Karpas-422 (cell line): ENCODE results near the gene CYSTM1. TPM values are rescaled to one million over a fixed set of nuclear protein-coding genes. Genes with fewer than 3 reads are reported as not detected.
"Not testable (repeated sequence)": the region's sequence is repeated elsewhere in the genome, so short reads cannot be mapped to it uniquely, and the experiment has no call there.

Experiments
- DNase-seq: peaks from one replicate; pipeline ENCODE4 v3.0.0-alpha.2; 2015
- H2AFZ ChIP-seq: fragments of 200-600 bp; sonication (generic); 2 replicates; pipeline ENCODE4 v1.6.1; 2014; ENCODE audit warnings: antibody characterized with exemption, low read length, mixed read lengths
- H3K27ac ChIP-seq: fragments of 200-600 bp; sonication (generic); 2 replicates; pipeline ENCODE4 v1.5.1; 2014; ENCODE audit warnings: mild to moderate bottlenecking, low read length, moderate library complexity
- H3K27me3 ChIP-seq: fragments of 200-600 bp; sonication (generic); 2 replicates; pipeline ENCODE4 v1.6.1; 2014; ENCODE audit warnings: low read length, mixed read lengths
- H3K36me3 ChIP-seq: fragments of 200-600 bp; sonication (generic); 2 replicates; pipeline ENCODE4 v1.6.1; 2014; ENCODE audit warnings: low read length, mixed read lengths; ENCODE audit not compliant: insufficient read depth
- H3K4me1 ChIP-seq: fragments of 200-600 bp; sonication (generic); 2 replicates; pipeline ENCODE4 v1.6.1; 2014; ENCODE audit warnings: mild to moderate bottlenecking, low read length, mixed read lengths
- H3K4me2 ChIP-seq: fragments of 200-600 bp; sonication (generic); 2 replicates; pipeline ENCODE4 v1.6.1; 2014; ENCODE audit warnings: low read length, low read depth, mild to moderate bottlenecking; ENCODE audit not compliant: poor library complexity, severe bottlenecking
- H3K4me3 ChIP-seq: fragments of 200-600 bp; sonication (generic); 2 replicates; pipeline ENCODE4 v1.5.1; 2014; ENCODE audit warnings: mild to moderate bottlenecking, antibody characterized with exemption, low read length, mixed read lengths
- H3K79me2 ChIP-seq: fragments of 200-600 bp; sonication (generic); 2 replicates; pipeline ENCODE4 v1.6.1; 2014; ENCODE audit warnings: mild to moderate bottlenecking, low read length, mixed read lengths
- H3K9ac ChIP-seq: fragments of 200-600 bp; sonication (generic); 2 replicates; pipeline ENCODE4 v1.6.0; 2014; ENCODE audit warnings: low read length
- H3K9me2 ChIP-seq: fragments of 200-600 bp; sonication (generic), shearing (Covaris generic); replicated peaks from 2 replicates; pipeline ENCODE4 v1.6.0; 2014; ENCODE audit warnings: mild to moderate bottlenecking, low read length, moderate library complexity; ENCODE audit not compliant: insufficient read depth
- H3K9me3 ChIP-seq: fragments of 300-700, 200-600 bp; sonication (generic); 2 replicates; pipeline ENCODE4 v1.6.1; 2014; ENCODE audit warnings: low read length, mixed read lengths
- H4K20me1 ChIP-seq: fragments of 200-600 bp; sonication (generic); 2 replicates; pipeline ENCODE4 v1.6.1; 2014; ENCODE audit warnings: mild to moderate bottlenecking, antibody characterized with exemption, low read length, low read depth; ENCODE audit not compliant: insufficient read depth
- total RNA-seq: library from RNA; depleted of rRNA; stranded (reverse); fragments of >200 nt; shearing (Covaris generic); gene quantifications from 2 replicates; pipeline ENCODE4 v1.2.3, GENCODE V29; 2014; ENCODE audit warnings: low replicate concordance

Gene CYSTM1
- total RNA-seq, 1 experiment from 2014 or later, result 28.5 TPM

- no peak overlapping the region for H2AFZ ChIP-seq
- no peaks in the 10 kb centered on the region for H3K4me1 ChIP-seq
- no peaks in the 10 kb centered on the region for H4K20me1 ChIP-seq
- H3K27ac ChIP-seq, result no peak overlapping the region
- no peaks in the 10 kb centered on the region for H3K27me3 ChIP-seq
- no peak overlapping the region for H3K4me3 ChIP-seq
- H3K4me2 ChIP-seq, result no peak overlapping the region
- no peaks in the 10 kb centered on the region for H3K9me2 ChIP-seq
- H3K9ac ChIP-seq, result no peak overlapping the region
- no peaks in the 10 kb centered on the region for H3K9me3 ChIP-seq
- no peak for DNase-seq
- H3K79me2 ChIP-seq, result no peaks in the 10 kb centered on the region
- H3K36me3 ChIP-seq, result no peaks in the 10 kb centered on the region
These were observed 22.0 kb downstream of the CYSTM1 start for GRCh38 chr5:140197023-140197422.

- H3K36me3 ChIP-seq, H3K9ac ChIP-seq, H4K20me1 ChIP-seq, H2AFZ ChIP-seq, DNase-seq, H3K9me2 ChIP-seq, H3K4me3 ChIP-seq, H3K4me1 ChIP-seq, H3K27ac ChIP-seq, H3K9me3 ChIP-seq, H3K79me2 ChIP-seq, H3K27me3 ChIP-seq, H3K4me2 ChIP-seq: not testable (repeated sequence)
These were observed 23.9 kb downstream of the CYSTM1 start for GRCh38 chr5:140198915-140199314.

- no peaks in the 10 kb centered on the region for H3K9me3 ChIP-seq
- no peak overlapping the region for H3K4me3 ChIP-seq
- H4K20me1 ChIP-seq, result 0 out of 2 replicates have a peak, but pooled peaks cover 4% of the 10 kb centered on the region
- no peaks in the 10 kb centered on the region for H3K79me2 ChIP-seq
- no peak for DNase-seq
- no peak overlapping the region for H3K9ac ChIP-seq
- no peaks in the 10 kb centered on the region for H3K36me3 ChIP-seq
- H3K9me2 ChIP-seq, result no peaks in the 10 kb centered on the region
- no peak overlapping the region for H3K4me2 ChIP-seq
- H3K27me3 ChIP-seq, result no peaks in the 10 kb centered on the region
- no peak overlapping the region for H2AFZ ChIP-seq
- H3K4me1 ChIP-seq, result no peaks in the 10 kb centered on the region
- H3K27ac ChIP-seq, result no peak overlapping the region
These were observed 27.1 kb downstream of the CYSTM1 start for GRCh38 chr5:140202078-140202477.

GRCh38 chr5:140202610-140203009, 27.6 kb downstream of the CYSTM1 start:
- no peak overlapping the region for H3K4me3 ChIP-seq
- no peak overlapping the region for H3K27ac ChIP-seq
- no peaks in the 10 kb centered on the region for H3K79me2 ChIP-seq
- no peak overlapping the region for H3K4me2 ChIP-seq
- H3K4me1 ChIP-seq, result no peaks in the 10 kb centered on the region
- H2AFZ ChIP-seq, result no peak overlapping the region
- DNase-seq, result no peak
- H3K9me3 ChIP-seq, result no peaks in the 10 kb centered on the region
- H3K27me3 ChIP-seq, result no peaks in the 10 kb centered on the region
- no peaks in the 10 kb centered on the region for H3K9me2 ChIP-seq
- no peak overlapping the region for H3K9ac ChIP-seq
- H3K36me3 ChIP-seq, result no peaks in the 10 kb centered on the region
- H4K20me1 ChIP-seq, result 0 out of 2 replicates have a peak, but pooled peaks cover 4% of the 10 kb centered on the region

- 0 out of 2 replicates have a peak, but pooled peaks cover 4% of the 10 kb centered on the region for H4K20me1 ChIP-seq
- no peaks in the 10 kb centered on the region for H3K79me2 ChIP-seq
- H3K4me3 ChIP-seq, result no peak overlapping the region
- H3K9me3 ChIP-seq, result no peaks in the 10 kb centered on the region
- no peaks in the 10 kb centered on the region for H3K27me3 ChIP-seq
- H3K36me3 ChIP-seq, result no peaks in the 10 kb centered on the region
- no peak overlapping the region for H2AFZ ChIP-seq
- no peak overlapping the region for H3K4me2 ChIP-seq
- H3K4me1 ChIP-seq, result no peaks in the 10 kb centered on the region
- H3K9me2 ChIP-seq, result no peaks in the 10 kb centered on the region
- no peak overlapping the region for H3K27ac ChIP-seq
- no peak overlapping the region for H3K9ac ChIP-seq
- no peak for DNase-seq
These were observed 30.2 kb downstream of the CYSTM1 start for GRCh38 chr5:140205216-140205615.

GRCh38 chr5:140205952-140206351, 31.0 kb downstream of the CYSTM1 start:
- H3K27me3 ChIP-seq, result no peaks in the 10 kb centered on the region
- H3K27ac ChIP-seq, result no peak overlapping the region
- H3K36me3 ChIP-seq, result no peaks in the 10 kb centered on the region
- no peaks in the 10 kb centered on the region for H3K9me2 ChIP-seq
- no peaks in the 10 kb centered on the region for H3K79me2 ChIP-seq
- H3K4me2 ChIP-seq, result no peak overlapping the region
- H3K9ac ChIP-seq, result no peak overlapping the region
- DNase-seq, result peak; percentile 47
- H2AFZ ChIP-seq, result no peak overlapping the region
- H3K4me1 ChIP-seq, result no peaks in the 10 kb centered on the region
- no peak overlapping the region for H3K4me3 ChIP-seq
- H3K9me3 ChIP-seq, result no peaks in the 10 kb centered on the region
- H4K20me1 ChIP-seq, result 0 out of 2 replicates have a peak, but pooled peaks cover 4% of the 10 kb centered on the region

GRCh38 chr5:140207250-140207964, 32.4 kb downstream of the CYSTM1 start:
- no peak for DNase-seq
- Histone ChIP-seq H2AFZ (no peak overlapping the region), H3K79me2 (no peaks in the 10 kb centered on the region), H3K4me1 (no peaks in the 10 kb centered on the region), H3K9ac (no peak overlapping the region), H3K27me3 (no peaks in the 10 kb centered on the region), H3K27ac (no peak overlapping the region), H3K9me2 (no peaks in the 10 kb centered on the region), H3K4me3 (no peak overlapping the region), H3K4me2 (no peak overlapping the region), H3K9me3 (no peaks in the 10 kb centered on the region), H4K20me1 (0 out of 2 replicates have a peak, but pooled peaks cover 4% of the 10 kb centered on the region), H3K36me3 (no peaks in the 10 kb centered on the region)

- Histone ChIP-seq H3K9me2 (no peaks in the 10 kb centered on the region), H3K27ac (no peak overlapping the region), H3K79me2 (no peaks in the 10 kb centered on the region), H3K36me3 (no peaks in the 10 kb centered on the region), H3K27me3 (no peaks in the 10 kb centered on the region), H2AFZ (no peak overlapping the region), H4K20me1 (0 out of 2 replicates have a peak, but pooled peaks cover 4% of the 10 kb centered on the region), H3K9me3 (no peaks in the 10 kb centered on the region), H3K4me3 (no peak overlapping the region), H3K9ac (no peak overlapping the region), H3K4me1 (no peaks in the 10 kb centered on the region), H3K4me2 (no peak overlapping the region)
- no peak for DNase-seq
These were observed 33.1 kb downstream of the CYSTM1 start for GRCh38 chr5:140208065-140208464.
